K562 (cell line): ENCODE data around the gene PTPRM. TPM values are rescaled to one million over a fixed set of nuclear protein-coding genes. Genes with fewer than 3 reads are reported as not detected.

Experiments used
- CBFB ChIP-seq: sonication (generic); formaldehyde crosslinking; IDR thresholded peaks from 2 replicates; pipeline ENCODE4 v1.4.0; 2020; ENCODE audit warnings: mild to moderate bottlenecking, missing genetic modification reagents
- MCM5 ChIP-seq: fragments of 450-650 bp; IDR thresholded peaks from 2 replicates; pipeline ENCODE4 v1.6.1; 2016; ENCODE audit warnings: low read depth
- MEF2A ChIP-seq: IDR thresholded peaks from 2 replicates; pipeline ENCODE4 v1.6.1; 2011; ENCODE audit warnings: low read depth, mild to moderate bottlenecking, low read length, moderate library complexity; ENCODE audit not compliant: control insufficient read depth
- NFRKB ChIP-seq: fragments of 450-650 bp; IDR thresholded peaks from 2 replicates; pipeline ENCODE4 v1.6.1; 2016; ENCODE audit warnings: low read depth
- PURB ChIP-seq: sonication (generic); formaldehyde crosslinking; IDR thresholded peaks from 2 replicates; pipeline ENCODE4 v1.9.0; 2021; ENCODE audit warnings: low read depth, mild to moderate bottlenecking, missing genetic modification reagents
- ZNF584 ChIP-seq: fragments of 200-800 bp; sonication (Bioruptor generic); IDR thresholded peaks from 2 replicates; pipeline ENCODE4 v1.6.1; 2016; ENCODE audit warnings: low read depth, mild to moderate bottlenecking, missing genetic modification characterization, missing compliant biosample characterization
- ZSCAN29 ChIP-seq: fragments of 450-650 bp; IDR thresholded peaks from 2 replicates; pipeline ENCODE4 v1.6.1; 2017
- polyA plus RNA-seq, 8 experiments: library from polyadenylated mRNA; depleted of rRNA in 4 of 8; stranded (reverse) in 5 of 8; unstranded in 3 of 8; fragments of >200 nt; fragmentation: Nextera tagmentation in 2 of 8; fragmentation: Illumina TruSeq in 1 of 8; extraction: Ambion mirVana in 2 of 8; extraction: Trizol in 1 of 8; gene quantifications; 2 replicates each; pipeline versions ENCODE4 v1.2.1 to v1.2.3, GENCODE V29; 2011 to 2014; ENCODE audit warnings: inconsistent platforms in 1 of 8, missing spikeins in 1 of 8
- total RNA-seq, 7 experiments: library from RNA; depleted of rRNA in 6 of 7; stranded (reverse); fragments of >200 nt in 6 of 7; fragmentation: Illumina TruSeq in 2 of 7; extraction: Trizol in 2 of 7; gene quantifications; 2 replicates each; pipeline versions ENCODE4 v1.2.1 to v1.2.3, GENCODE V29; 2011 to 2021; ENCODE audit warnings: low replicate concordance in 1 of 7
- TF ChIP-seq, protein P1 (sequence below): sonication (generic); formaldehyde crosslinking; IDR thresholded peaks from 2 replicates; pipeline ENCODE4 v1.8.0; 2022; ENCODE audit warnings: missing genetic modification reagents, mild to moderate bottlenecking, borderline replicate concordance
- TF ChIP-seq, protein P2 (sequence below): fragments of 250-450 bp; sonication (Bioruptor Pico); IDR thresholded peaks from 2 replicates; pipeline ENCODE4 v1.4.0; 2020; ENCODE audit warnings: mild to moderate bottlenecking
- TF ChIP-seq, protein P3 (sequence below): fragments of 250-450 bp; sonication (Bioruptor Pico); IDR thresholded peaks from 2 replicates; pipeline ENCODE4 v1.9.0; 2021; ENCODE audit warnings: mild to moderate bottlenecking, inconsistent platforms

The PTPRM gene
- total and polyA plus RNA-seq, 9 of the 15 experiments (the other 6 are each of a cell fraction or from before 2014, with no cell fraction given) = 0.03 to 0.16 (median 0.08) TPM; not detected in 3

DNA sequence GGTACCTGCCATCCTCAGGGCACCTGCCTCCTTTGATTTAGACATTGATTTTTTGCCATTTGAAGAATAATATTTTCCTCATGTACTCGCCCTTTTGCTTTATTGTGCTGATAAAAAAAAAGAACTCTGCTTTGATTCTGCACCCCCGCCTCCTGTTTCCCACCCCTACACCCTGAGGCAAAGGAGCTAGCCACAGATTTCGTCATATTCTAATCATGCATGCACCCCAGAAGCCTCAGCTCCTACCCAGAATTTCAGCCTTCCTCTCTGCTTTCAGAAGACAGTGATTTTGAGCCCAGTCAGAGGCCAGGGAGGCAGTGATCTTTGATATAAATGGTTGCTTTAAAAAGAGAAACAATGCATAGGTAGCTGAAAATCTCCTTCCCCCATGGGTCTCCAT lies 329.0 kb downstream of the PTPRM start (continued):
- TF ChIP-seq, protein P1, sequence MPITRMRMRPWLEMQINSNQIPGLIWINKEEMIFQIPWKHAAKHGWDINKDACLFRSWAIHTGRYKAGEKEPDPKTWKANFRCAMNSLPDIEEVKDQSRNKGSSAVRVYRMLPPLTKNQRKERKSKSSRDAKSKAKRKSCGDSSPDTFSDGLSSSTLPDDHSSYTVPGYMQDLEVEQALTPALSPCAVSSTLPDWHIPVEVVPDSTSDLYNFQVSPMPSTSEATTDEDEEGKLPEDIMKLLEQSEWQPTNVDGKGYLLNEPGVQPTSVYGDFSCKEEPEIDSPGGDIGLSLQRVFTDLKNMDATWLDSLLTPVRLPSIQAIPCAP (CRISPR knock-in tag) = no peak
- TF ChIP-seq MCM5 = no peak
- no peak for TF ChIP-seq CBFB (CRISPR knock-in tag)
- TF ChIP-seq ZSCAN29 = no peak
- TF ChIP-seq NFRKB = no peak
- TF ChIP-seq, protein P2, sequence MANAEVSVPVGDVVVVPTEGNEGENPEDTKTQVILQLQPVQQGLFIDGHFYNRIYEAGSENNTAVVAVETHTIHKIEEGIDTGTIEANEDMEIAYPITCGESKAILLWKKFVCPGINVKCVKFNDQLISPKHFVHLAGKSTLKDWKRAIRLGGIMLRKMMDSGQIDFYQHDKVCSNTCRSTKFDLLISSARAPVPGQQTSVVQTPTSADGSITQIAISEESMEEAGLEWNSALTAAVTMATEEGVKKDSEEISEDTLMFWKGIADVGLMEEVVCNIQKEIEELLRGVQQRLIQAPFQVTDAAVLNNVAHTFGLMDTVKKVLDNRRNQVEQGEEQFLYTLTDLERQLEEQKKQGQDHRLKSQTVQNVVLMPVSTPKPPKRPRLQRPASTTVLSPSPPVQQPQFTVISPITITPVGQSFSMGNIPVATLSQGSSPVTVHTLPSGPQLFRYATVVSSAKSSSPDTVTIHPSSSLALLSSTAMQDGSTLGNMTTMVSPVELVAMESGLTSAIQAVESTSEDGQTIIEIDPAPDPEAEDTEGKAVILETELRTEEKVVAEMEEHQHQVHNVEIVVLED (CRISPR knock-in tag) = no peak
- no peak for TF ChIP-seq ZNF584 (CRISPR knock-in tag)
- TF ChIP-seq PURB = no peak
- TF ChIP-seq, protein P3, sequence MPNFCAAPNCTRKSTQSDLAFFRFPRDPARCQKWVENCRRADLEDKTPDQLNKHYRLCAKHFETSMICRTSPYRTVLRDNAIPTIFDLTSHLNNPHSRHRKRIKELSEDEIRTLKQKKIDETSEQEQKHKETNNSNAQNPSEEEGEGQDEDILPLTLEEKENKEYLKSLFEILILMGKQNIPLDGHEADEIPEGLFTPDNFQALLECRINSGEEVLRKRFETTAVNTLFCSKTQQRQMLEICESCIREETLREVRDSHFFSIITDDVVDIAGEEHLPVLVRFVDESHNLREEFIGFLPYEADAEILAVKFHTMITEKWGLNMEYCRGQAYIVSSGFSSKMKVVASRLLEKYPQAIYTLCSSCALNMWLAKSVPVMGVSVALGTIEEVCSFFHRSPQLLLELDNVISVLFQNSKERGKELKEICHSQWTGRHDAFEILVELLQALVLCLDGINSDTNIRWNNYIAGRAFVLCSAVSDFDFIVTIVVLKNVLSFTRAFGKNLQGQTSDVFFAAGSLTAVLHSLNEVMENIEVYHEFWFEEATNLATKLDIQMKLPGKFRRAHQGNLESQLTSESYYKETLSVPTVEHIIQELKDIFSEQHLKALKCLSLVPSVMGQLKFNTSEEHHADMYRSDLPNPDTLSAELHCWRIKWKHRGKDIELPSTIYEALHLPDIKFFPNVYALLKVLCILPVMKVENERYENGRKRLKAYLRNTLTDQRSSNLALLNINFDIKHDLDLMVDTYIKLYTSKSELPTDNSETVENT (CRISPR knock-in tag) = no peak
- TF ChIP-seq MEF2A = no peak
- TF ChIP-seq, all 486 proteins: peak for 0
